Immature natural killer cell (primary cell): Measurements from ENCODE around the gene KISS1R. TPM values are rescaled to one million over a fixed set of nuclear protein-coding genes. Genes with fewer than 3 reads are reported as not detected.

Source experiments
- DNase-seq, 3 donors: peaks; one replicate each; pipeline ENCODE4 v3.0.0; 2022; ENCODE audit warnings: mixed read lengths in 1 of 3
- H3K27ac Mint-ChIP-seq, 6 donors: one replicate each; pipeline ENCODE4 v1.8.0; 2020; ENCODE audit warnings: mixed read lengths in 6 of 6, mild to moderate bottlenecking in 5 of 6, inconsistent platforms in 4 of 6, moderate library complexity in 3 of 6
- H3K27me3 Mint-ChIP-seq, 3 donors: one replicate each; pipeline ENCODE4 v1.8.0; 2020 to 2021; ENCODE audit warnings: low read depth in 3 of 3, mild to moderate bottlenecking in 3 of 3, mixed read lengths in 3 of 3, moderate library complexity in 3 of 3, inconsistent platforms in 1 of 3
- H3K36me3 Mint-ChIP-seq, 3 donors: one replicate each; pipeline ENCODE4 v1.8.0; 2020; ENCODE audit warnings: mixed read lengths in 3 of 3, inconsistent platforms in 2 of 3, mild to moderate bottlenecking in 2 of 3
- H3K4me1 Mint-ChIP-seq, 2 donors: one replicate each; pipeline ENCODE4 v1.8.0; 2020; ENCODE audit warnings: inconsistent platforms in 2 of 2, mild to moderate bottlenecking in 2 of 2, mixed read lengths in 2 of 2, moderate library complexity in 1 of 2
- H3K4me3 Mint-ChIP-seq, 5 donors: one replicate each; pipeline ENCODE4 v1.8.0; 2020; ENCODE audit warnings: mild to moderate bottlenecking in 5 of 5, mixed read lengths in 5 of 5, inconsistent platforms in 3 of 5, moderate library complexity in 3 of 5
- H3K9me3 Mint-ChIP-seq, 6 donors: one replicate each; pipeline ENCODE4 v1.8.0; 2020; ENCODE audit warnings: mild to moderate bottlenecking in 6 of 6, mixed read lengths in 6 of 6, inconsistent platforms in 4 of 6, moderate library complexity in 3 of 6
- polyA plus RNA-seq, 3 donors: library from polyadenylated mRNA; unstranded; fragments of 300-500 nt; fragmentation: Illumina TruSeq; gene quantifications; one replicate each; pipeline ENCODE4 v1.2.3, GENCODE V29; 2021

The KISS1R gene
- polyA plus RNA-seq, 3 donors from 2014 or later, result not detected

- H3K9me3 Mint-ChIP-seq, result no peaks in the 10 kb centered on the region
- peaks cover 1 to 6% (median 3%) of the 10 kb centered on the region in 3 donors for H3K27me3 Mint-ChIP-seq
- H3K27ac Mint-ChIP-seq, result peak overlapping the region in 1 of 6 donors; percentile 67
- no peaks in the 10 kb centered on the region for H3K36me3 Mint-ChIP-seq
- no peak overlapping the region for H3K4me3 Mint-ChIP-seq
- no peak for DNase-seq
- peaks cover 8% of the 10 kb centered on the region in 2 donors for H3K4me1 Mint-ChIP-seq
Observed at GRCh38 chr19:945401-946252, 28.5 kb downstream of the KISS1R start.

DNA sequence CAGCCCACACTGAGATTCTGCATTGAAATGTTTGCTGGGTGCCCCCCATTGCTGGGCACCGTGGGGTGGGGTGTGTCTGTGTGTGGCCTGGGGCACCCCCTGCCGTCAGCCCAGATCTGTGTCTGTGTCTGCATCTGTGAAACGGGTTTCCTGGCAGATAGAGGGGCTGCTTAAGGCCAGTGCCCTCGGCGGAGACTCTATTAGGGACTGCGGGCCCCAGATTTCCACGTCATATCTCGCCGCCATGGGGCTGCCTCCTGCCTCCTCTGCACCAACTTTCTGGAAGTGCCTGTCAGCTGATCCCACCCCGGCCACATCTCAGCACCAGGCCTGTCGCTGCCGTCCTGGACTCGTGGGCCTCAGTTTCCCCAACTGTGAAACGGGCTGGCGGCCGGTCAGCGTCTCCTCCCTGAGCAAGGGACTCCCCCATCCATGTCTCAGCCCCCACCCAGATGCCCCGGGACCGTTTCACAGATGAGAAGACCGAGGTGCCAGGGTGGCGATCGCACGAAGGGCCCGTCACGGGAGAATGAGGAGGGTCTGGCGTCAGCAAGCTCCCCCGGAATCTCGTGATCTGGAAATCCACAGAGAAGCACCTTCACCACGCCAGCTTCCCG is 30.1 kb downstream of the KISS1R start:
- no peaks in the 10 kb centered on the region for H3K36me3 Mint-ChIP-seq
- H3K27ac Mint-ChIP-seq, result no peak overlapping the region
- no peak for DNase-seq
- H3K9me3 Mint-ChIP-seq, result no peaks in the 10 kb centered on the region
- H3K27me3 Mint-ChIP-seq, result peaks cover 0 to 1% (median 0%) of the 10 kb centered on the region in 3 donors
- H3K4me3 Mint-ChIP-seq, result no peak overlapping the region
- peaks cover 0 to 3% of the 10 kb centered on the region in 2 donors for H3K4me1 Mint-ChIP-seq

DNA sequence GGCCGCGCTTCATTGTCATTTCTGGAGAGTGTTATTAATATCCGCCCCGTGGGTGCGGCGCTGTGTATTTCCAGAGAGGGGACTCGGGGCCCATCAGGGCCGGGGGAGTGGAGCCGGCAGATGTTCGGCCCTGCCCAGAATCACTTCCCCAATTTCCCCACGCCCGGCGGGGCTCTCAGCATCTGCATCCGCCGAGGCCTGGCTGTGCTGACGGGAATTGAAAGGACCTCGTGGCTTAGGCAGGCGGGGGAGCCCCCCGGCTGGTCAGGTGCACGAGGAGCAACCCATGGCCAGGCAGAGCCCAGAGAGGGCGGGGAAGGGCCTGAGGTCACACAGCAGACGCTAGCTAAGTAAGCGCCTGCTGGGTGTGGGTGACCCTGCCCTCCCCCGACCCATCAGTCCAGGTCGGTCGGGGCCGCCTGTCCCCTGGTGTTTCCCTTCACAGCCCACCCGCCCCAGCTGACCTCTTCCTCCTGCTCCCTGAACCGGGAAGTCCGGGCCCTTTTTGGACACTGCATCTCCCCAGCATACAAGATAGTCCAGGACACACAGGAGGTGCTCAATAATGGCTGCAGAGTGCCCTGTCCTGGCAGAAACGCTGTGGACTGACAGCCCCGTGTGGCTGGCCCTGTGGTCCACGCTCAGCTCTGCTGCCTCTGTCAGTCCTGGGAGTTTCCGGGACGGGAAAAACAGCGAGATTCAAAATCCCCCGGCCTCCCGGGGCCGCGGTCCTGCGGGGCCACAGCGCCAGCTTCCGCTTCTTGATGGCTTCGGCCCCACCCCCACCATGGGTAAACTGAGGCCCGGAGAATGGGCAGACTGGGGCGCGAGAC is 30.8 kb downstream of the KISS1R start:
- Mint-ChIP-seq H3K4me1 (peaks cover 2 to 4% of the 10 kb centered on the region in 2 donors), H3K27ac (no peak overlapping the region), H3K9me3 (no peaks in the 10 kb centered on the region), H3K27me3 (peaks cover 0 to 1% (median 0%) of the 10 kb centered on the region in 3 donors), H3K36me3 (no peaks in the 10 kb centered on the region), H3K4me3 (no peak overlapping the region)
- DNase-seq, result peak in 1 of 3 donors; percentile 16

- Mint-ChIP-seq H3K4me3 (no peak overlapping the region), H3K27ac (no peak overlapping the region), H3K9me3 (no peaks in the 10 kb centered on the region), H3K36me3 (no peaks in the 10 kb centered on the region), H3K27me3 (peaks cover 0 to 1% (median 0%) of the 10 kb centered on the region in 3 donors), H3K4me1 (peaks cover 10 to 12% of the 10 kb centered on the region in 2 donors)
- DNase-seq, result no peak
Observed at GRCh38 chr19:948842-949496, 31.8 kb downstream of the KISS1R start.

DNA sequence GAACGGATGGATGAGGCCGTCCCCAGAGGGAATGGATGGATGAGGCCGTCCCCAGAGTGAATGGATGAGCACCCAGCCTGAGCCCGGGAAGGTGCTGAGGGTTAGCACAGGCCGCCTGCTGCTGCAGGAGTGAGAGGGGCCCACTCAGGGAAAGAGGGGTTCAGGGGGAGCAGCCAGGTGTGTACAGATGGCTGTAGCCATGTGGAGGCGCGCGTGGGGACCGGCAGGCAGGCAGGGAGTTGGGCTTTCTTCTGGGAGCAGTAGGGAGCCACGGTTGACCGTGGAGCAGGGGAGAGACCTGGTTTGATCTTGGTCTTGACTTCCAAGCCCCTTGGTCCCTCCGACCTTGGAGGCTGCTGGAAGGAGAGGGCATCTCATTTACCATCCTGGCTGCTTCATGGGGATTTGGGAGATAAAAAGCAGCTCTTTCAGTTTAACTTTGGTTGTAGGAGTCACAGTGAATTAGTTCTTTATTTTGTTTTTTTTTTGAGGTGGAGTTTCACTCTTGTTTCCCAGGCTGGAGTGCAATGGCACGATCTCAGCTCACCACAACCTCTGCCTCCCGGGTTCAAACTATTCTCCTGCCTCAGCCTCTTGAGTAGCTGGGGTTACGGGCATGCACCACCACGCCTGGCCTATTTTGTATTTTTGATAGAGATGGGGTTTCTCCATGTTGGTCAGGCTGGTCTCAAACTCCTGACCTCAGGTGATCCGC is 33.4 kb downstream of the KISS1R start:
- Mint-ChIP-seq H3K4me3 (peak overlapping the region in 1 of 5 donors; percentile 18), H3K27ac (peak overlapping the region in 3 of 6 donors; percentile 42 to 73 (median 43)), H3K27me3 (peaks cover 0 to 3% (median 0%) of the 10 kb centered on the region in 3 donors), H3K9me3 (no peaks in the 10 kb centered on the region), H3K4me1 (peaks cover 10 to 12% of the 10 kb centered on the region in 2 donors), H3K36me3 (no peaks in the 10 kb centered on the region)
- DNase-seq, result no peak

- H3K9me3 Mint-ChIP-seq, result no peaks in the 10 kb centered on the region
- H3K4me3 Mint-ChIP-seq, result peak overlapping the region; percentile 30 to 59 (median 33)
- H3K36me3 Mint-ChIP-seq, result no peaks in the 10 kb centered on the region
- H3K27me3 Mint-ChIP-seq, result peaks cover 0 to 1% (median 0%) of the 10 kb centered on the region in 3 donors
- no peak for DNase-seq
- H3K4me1 Mint-ChIP-seq, result peaks cover 10 to 12% of the 10 kb centered on the region in 2 donors
- H3K27ac Mint-ChIP-seq, result peak overlapping the region in 2 of 6 donors; percentile 61 to 83
Observed at GRCh38 chr19:952049-952679, 35.0 kb downstream of the KISS1R start.

DNA sequence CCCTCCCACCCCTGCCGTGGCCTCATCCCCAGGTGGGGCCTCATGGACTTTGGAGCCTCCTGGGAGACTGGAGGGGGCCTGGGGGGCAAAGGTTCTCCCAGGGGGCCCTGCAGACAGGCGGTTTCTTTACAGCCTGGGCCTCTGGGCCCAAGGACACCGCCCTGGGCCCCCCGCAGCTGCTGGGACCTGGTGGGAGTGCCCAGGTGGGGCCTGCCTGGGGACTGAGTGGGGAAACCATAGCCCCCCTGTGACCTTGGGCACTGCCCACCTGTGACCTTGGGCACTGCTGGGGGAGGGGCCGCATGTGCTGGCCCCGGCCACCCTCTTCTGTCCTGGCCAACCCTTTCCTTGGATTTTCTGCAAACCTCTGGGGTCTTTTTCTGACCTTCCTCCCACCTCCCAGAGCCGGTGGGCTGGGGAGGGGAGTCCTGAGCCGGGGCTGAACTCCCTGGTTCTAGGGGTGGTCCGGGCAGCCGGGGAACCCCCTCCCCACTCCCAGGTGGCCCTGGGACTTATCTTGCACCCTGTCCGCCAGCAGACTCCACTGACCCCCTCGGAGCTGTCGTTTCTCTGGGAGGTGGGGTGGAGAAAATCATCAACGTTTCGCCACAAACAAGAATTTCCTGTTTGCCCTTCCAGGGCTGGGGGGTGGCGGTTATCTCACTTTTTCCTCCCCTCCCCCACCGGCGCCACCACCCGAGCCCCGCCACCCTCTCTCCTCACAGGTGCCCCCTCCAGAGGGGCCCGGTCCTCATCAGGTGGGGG is 35.7 kb downstream of the KISS1R start:
- peaks cover 0 to 1% (median 0%) of the 10 kb centered on the region in 3 donors for H3K27me3 Mint-ChIP-seq
- no peaks in the 10 kb centered on the region for H3K36me3 Mint-ChIP-seq
- H3K4me3 Mint-ChIP-seq, result peak overlapping the region; percentile 52 to 84 (median 73)
- peak in 2 of 3 donors; percentile 21 to 35 for DNase-seq
- H3K4me1 Mint-ChIP-seq, result peaks cover 10 to 12% of the 10 kb centered on the region in 2 donors
- no peaks in the 10 kb centered on the region for H3K9me3 Mint-ChIP-seq
- H3K27ac Mint-ChIP-seq, result peak overlapping the region in 5 of 6 donors; percentile 56 to 86 (median 76)

- Mint-ChIP-seq H3K4me3 (peak overlapping the region; percentile 57 to 75 (median 70)), H3K27me3 (peaks cover 0 to 1% (median 0%) of the 10 kb centered on the region in 3 donors), H3K4me1 (peaks cover 10 to 12% of the 10 kb centered on the region in 2 donors), H3K36me3 (no peaks in the 10 kb centered on the region), H3K9me3 (no peaks in the 10 kb centered on the region), H3K27ac (peak overlapping the region in 3 of 6 donors; percentile 36 to 58 (median 45))
- DNase-seq, result no peak
Observed at GRCh38 chr19:953445-954271, 36.5 kb downstream of the KISS1R start.

- Mint-ChIP-seq H3K27me3 (peaks cover 0 to 1% (median 0%) of the 10 kb centered on the region in 3 donors), H3K9me3 (no peaks in the 10 kb centered on the region), H3K4me1 (peaks cover 10 to 12% of the 10 kb centered on the region in 2 donors), H3K36me3 (no peaks in the 10 kb centered on the region), H3K4me3 (no peak overlapping the region), H3K27ac (no peak overlapping the region)
- DNase-seq, result no peak
Observed at GRCh38 chr19:954272-954671, 37.1 kb downstream of the KISS1R start.

GRCh38 chr19:954672-955494 is 37.8 kb downstream of the KISS1R start:
- Mint-ChIP-seq H3K4me1 (peaks cover 10 to 12% of the 10 kb centered on the region in 2 donors), H3K9me3 (no peaks in the 10 kb centered on the region), H3K27me3 (peaks cover 0 to 1% (median 0%) of the 10 kb centered on the region in 3 donors), H3K36me3 (no peaks in the 10 kb centered on the region), H3K4me3 (no peak overlapping the region), H3K27ac (peak overlapping the region in 1 of 6 donors; percentile 55)
- no peak for DNase-seq
